ENCODE results near the gene TUBB1.
A peak's percentile ranks its signal among the peaks of the same experiment; 100 is the strongest.

The TUBB1 gene

GRCh38 chr20:59042796-59043631, 23.8 kb downstream of the TUBB1 start:
- peak; percentile 85 to 88 for DNase-seq (ENCODE audit: low read depth in 2 of 2)

- no peak for DNase-seq (ENCODE audit: low read depth in 2 of 2)
Observed at GRCh38 chr20:59043698-59044097, 24.5 kb downstream of the TUBB1 start.

- no peak for DNase-seq (ENCODE audit: low read depth in 2 of 2)
Observed at GRCh38 chr20:59044295-59044694, 25.1 kb downstream of the TUBB1 start.

- DNase-seq (ENCODE audit: low read depth in 2 of 2): no peak
Observed at GRCh38 chr20:59044796-59045195, 25.6 kb downstream of the TUBB1 start.

GRCh38 chr20:59046862-59047261, 27.6 kb downstream of the TUBB1 start:
- DNase-seq (ENCODE audit: low read depth in 2 of 2): no peak

GRCh38 chr20:59047938-59048680, 28.9 kb downstream of the TUBB1 start:
- no peak for DNase-seq (ENCODE audit: low read depth in 2 of 2)

GRCh38 chr20:59048681-59049030, 29.4 kb downstream of the TUBB1 start:
- no peak for DNase-seq (ENCODE audit: low read depth in 2 of 2)

GRCh38 chr20:59050437-59050836, 31.2 kb downstream of the TUBB1 start:
- DNase-seq (ENCODE audit: low read depth in 2 of 2): no peak

GRCh38 chr20:59051666-59052185, 32.5 kb downstream of the TUBB1 start:
- no peak for DNase-seq (ENCODE audit: low read depth in 2 of 2)

GRCh38 chr20:59055302-59055701, 36.1 kb downstream of the TUBB1 start:
- no peak for DNase-seq (ENCODE audit: low read depth in 2 of 2)

GRCh38 chr20:59062081-59062480, 42.9 kb downstream of the TUBB1 start:
- no peak for DNase-seq (ENCODE audit: low read depth in 2 of 2)

GRCh38 chr20:59063358-59064213, 44.4 kb downstream of the TUBB1 start:
- DNase-seq (ENCODE audit: low read depth in 2 of 2): no peak

GRCh38 chr20:59064214-59064722, 45.0 kb downstream of the TUBB1 start:
- no peak for DNase-seq (ENCODE audit: low read depth in 2 of 2)

GRCh38 chr20:59068534-59068933, 49.3 kb downstream of the TUBB1 start:
- DNase-seq (ENCODE audit: low read depth in 2 of 2): no peak

GRCh38 chr20:59069026-59069425, 49.8 kb downstream of the TUBB1 start:
- no peak for DNase-seq (ENCODE audit: low read depth in 2 of 2)

GRCh38 chr20:59071216-59071615, 52.0 kb downstream of the TUBB1 start:
- no peak for DNase-seq (ENCODE audit: low read depth in 2 of 2)

- no peak for DNase-seq (ENCODE audit: low read depth in 2 of 2)
Observed at GRCh38 chr20:59073582-59073981, 54.4 kb downstream of the TUBB1 start.

- no peak for DNase-seq (ENCODE audit: low read depth in 2 of 2)
Observed at GRCh38 chr20:59074456-59074855, 55.2 kb downstream of the TUBB1 start.

GRCh38 chr20:59075934-59076508, 56.8 kb downstream of the TUBB1 start:
- peak in 1 of 2 experiments; percentile 5 for DNase-seq (ENCODE audit: low read depth in 2 of 2)
